Endodermal cell (in vitro differentiated cells): ENCODE results near the gene DNAJB9. TPM values are rescaled to one million over a fixed set of nuclear protein-coding genes. Genes with fewer than 3 reads are reported as not detected.
"Not testable (repeated sequence)": the region's sequence is repeated elsewhere in the genome, so short reads cannot be mapped to it uniquely, and the experiment has no call there.

Source experiments
- DNase-seq: peaks from one replicate; pipeline ENCODE4 v3.0.0-alpha.2; 2017
- H3K27ac ChIP-seq: 2 replicates; pipeline ENCODE4 v1.5.1; 2013; ENCODE audit warnings: mild to moderate bottlenecking, low read depth, low read length, moderate library complexity
- H3K27me3 ChIP-seq: 2 replicates; pipeline ENCODE4 v1.6.1; 2013; ENCODE audit warnings: mild to moderate bottlenecking, low read length, moderate library complexity; ENCODE audit not compliant: insufficient read depth, control insufficient read depth, poor library complexity, severe bottlenecking
- H3K36me3 ChIP-seq: 2 replicates; pipeline ENCODE4 v1.7.0; 2013; ENCODE audit warnings: mild to moderate bottlenecking, low read length, moderate library complexity; ENCODE audit not compliant: control insufficient read depth, insufficient read depth
- H3K4me1 ChIP-seq: one replicate; pipeline ENCODE4 v1.7.0; 2013; ENCODE audit warnings: low read length; ENCODE audit not compliant: control insufficient read depth, insufficient read depth
- H3K4me3 ChIP-seq: 2 replicates; pipeline ENCODE4 v1.5.1; 2013; ENCODE audit warnings: mild to moderate bottlenecking, low read length, moderate library complexity
- H3K9ac ChIP-seq: 2 replicates; pipeline ENCODE4 v1.6.1; 2013; ENCODE audit warnings: mild to moderate bottlenecking, low read length, moderate library complexity; ENCODE audit not compliant: poor library complexity, severe bottlenecking; ENCODE audit errors: extremely low read depth
- H3K9me3 ChIP-seq: 2 replicates; pipeline ENCODE4 v1.6.1; 2013; ENCODE audit warnings: mild to moderate bottlenecking, low read length, moderate library complexity; ENCODE audit not compliant: control insufficient read depth
- H3K27ac Mint-ChIP-seq: 2 replicates; pipeline ENCODE4 v1.8.0; 2020; ENCODE audit warnings: mixed read lengths
- H3K27me3 Mint-ChIP-seq: 2 replicates; pipeline ENCODE4 v1.8.0; 2021; ENCODE audit warnings: mild to moderate bottlenecking, mixed read lengths; ENCODE audit not compliant: insufficient read depth
- H3K36me3 Mint-ChIP-seq: 2 replicates; pipeline ENCODE4 v1.8.0; 2020; ENCODE audit warnings: low read depth, mixed read lengths
- H3K4me1 Mint-ChIP-seq: 2 replicates; pipeline ENCODE4 v1.8.0; 2020; ENCODE audit warnings: mixed read lengths
- H3K4me3 Mint-ChIP-seq: 2 replicates; pipeline ENCODE4 v1.8.0; 2020; ENCODE audit warnings: mild to moderate bottlenecking, moderate library complexity, mixed read lengths
- H3K9me3 Mint-ChIP-seq: 2 replicates; pipeline ENCODE4 v1.8.0; 2020; ENCODE audit warnings: mild to moderate bottlenecking, mixed read lengths
- WGBS, 2 experiments: methylation state at CpG; one replicate each; pipeline versions ENCODE4 v1.1.5 to v1.1.7; 2013; ENCODE audit warnings: missing lambda C conversion rate in 2 of 2, mixed read lengths in 1 of 2; ENCODE audit not compliant: insufficient coverage in 1 of 2, insufficient read length in 1 of 2; 5-methylcytosine and 5-hydroxymethylcytosine counted together
- total RNA-seq, 2 donors: library from RNA; stranded (reverse); fragmentation: NEBNext Ultra II Directional in 1 of 2; extraction: Animal tissue kit (Norgen Biotek cat#: 25700) in 1 of 2; gene quantifications; 2 replicates in 1 of 2; 3 replicates in 1 of 2; pipeline ENCODE4 v1.2.1, GENCODE V29; 2021
- TF ChIP-seq, protein P1 (sequence below): fragments of 200-600 bp; sonication (generic); conservative IDR thresholded peaks from 2 replicates; pipeline ENCODE4 v1.5.0; 2021; ENCODE audit warnings: antibody characterized with exemption, mild to moderate bottlenecking

Gene DNAJB9
- total RNA-seq, 2 donors from 2014 or later: 14.4 to 16.6 TPM

DNA sequence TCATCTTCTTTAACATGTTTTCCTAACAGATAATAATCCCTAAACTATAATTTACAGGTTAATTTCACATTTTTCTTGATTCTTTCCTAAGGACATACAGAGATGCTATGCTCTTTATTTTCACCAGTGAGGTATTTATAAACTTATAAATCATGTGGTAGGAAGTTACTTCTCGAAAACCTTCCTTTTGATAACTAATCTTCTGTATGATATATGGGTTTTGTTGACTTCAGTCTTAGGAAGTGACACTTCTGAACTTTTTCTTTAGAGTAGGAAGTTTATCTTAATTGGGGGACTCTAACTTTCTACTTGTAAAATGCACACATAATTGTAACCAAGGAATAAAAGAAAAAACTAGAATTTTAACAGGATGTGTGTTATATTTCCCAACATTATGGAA lies 33.9 kb upstream of the DNAJB9 start:
- no peaks in the 10 kb centered on the region for H3K27me3 ChIP-seq
- no peak overlapping the region for H3K4me3 Mint-ChIP-seq
- no peaks in the 10 kb centered on the region for H3K4me1 Mint-ChIP-seq
- no peak for DNase-seq
- no peak overlapping the region for H3K4me3 ChIP-seq
- no peak overlapping the region for H3K9ac ChIP-seq
- H3K27me3 Mint-ChIP-seq: no peaks in the 10 kb centered on the region
- H3K27ac ChIP-seq: no peak overlapping the region
- H3K4me1 ChIP-seq: no peaks in the 10 kb centered on the region
- H3K36me3 ChIP-seq: no peaks in the 10 kb centered on the region
- H3K27ac Mint-ChIP-seq: no peak overlapping the region
- no peaks in the 10 kb centered on the region for H3K9me3 ChIP-seq
- TF ChIP-seq, protein P1, sequence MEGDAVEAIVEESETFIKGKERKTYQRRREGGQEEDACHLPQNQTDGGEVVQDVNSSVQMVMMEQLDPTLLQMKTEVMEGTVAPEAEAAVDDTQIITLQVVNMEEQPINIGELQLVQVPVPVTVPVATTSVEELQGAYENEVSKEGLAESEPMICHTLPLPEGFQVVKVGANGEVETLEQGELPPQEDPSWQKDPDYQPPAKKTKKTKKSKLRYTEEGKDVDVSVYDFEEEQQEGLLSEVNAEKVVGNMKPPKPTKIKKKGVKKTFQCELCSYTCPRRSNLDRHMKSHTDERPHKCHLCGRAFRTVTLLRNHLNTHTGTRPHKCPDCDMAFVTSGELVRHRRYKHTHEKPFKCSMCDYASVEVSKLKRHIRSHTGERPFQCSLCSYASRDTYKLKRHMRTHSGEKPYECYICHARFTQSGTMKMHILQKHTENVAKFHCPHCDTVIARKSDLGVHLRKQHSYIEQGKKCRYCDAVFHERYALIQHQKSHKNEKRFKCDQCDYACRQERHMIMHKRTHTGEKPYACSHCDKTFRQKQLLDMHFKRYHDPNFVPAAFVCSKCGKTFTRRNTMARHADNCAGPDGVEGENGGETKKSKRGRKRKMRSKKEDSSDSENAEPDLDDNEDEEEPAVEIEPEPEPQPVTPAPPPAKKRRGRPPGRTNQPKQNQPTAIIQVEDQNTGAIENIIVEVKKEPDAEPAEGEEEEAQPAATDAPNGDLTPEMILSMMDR: no peak
- no peaks in the 10 kb centered on the region for H3K36me3 Mint-ChIP-seq
- no peaks in the 10 kb centered on the region for H3K9me3 Mint-ChIP-seq
- WGBS, 2 experiments: 100% methylated on average over 1 of the region's 1 CpG; no CpG with 5 or more reads in 1 of the 2 experiments

DNA sequence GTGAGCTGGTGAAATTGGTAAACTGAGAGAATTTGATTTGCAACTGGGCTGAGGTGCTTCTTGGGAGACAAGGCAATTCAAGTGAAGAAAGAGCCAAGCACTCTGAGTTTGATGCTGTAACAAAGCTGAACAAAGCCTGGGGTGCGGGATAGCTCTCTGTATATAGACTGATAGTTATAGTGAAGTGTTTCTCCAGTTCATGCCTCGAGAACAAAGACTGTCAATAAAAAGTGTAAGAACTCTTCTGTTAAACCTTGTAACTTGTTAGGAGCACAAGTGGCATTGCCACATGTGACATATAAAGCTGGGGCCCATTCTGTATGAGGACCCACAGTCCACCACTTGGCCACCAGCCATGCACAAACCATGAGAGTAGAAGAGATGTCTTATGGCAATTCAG lies 32.4 kb upstream of the DNAJB9 start:
- no peak overlapping the region for H3K27ac Mint-ChIP-seq
- WGBS, 2 experiments: 86 to 95% methylated on average over 2 of the region's 2 CpGs
- no peak overlapping the region for H3K9ac ChIP-seq
- no peak overlapping the region for H3K27ac ChIP-seq
- no peaks in the 10 kb centered on the region for H3K4me1 ChIP-seq
- H3K4me1 Mint-ChIP-seq: peaks cover 5% of the 10 kb centered on the region
- no peaks in the 10 kb centered on the region for H3K9me3 Mint-ChIP-seq
- H3K9me3 ChIP-seq: no peaks in the 10 kb centered on the region
- no peaks in the 10 kb centered on the region for H3K27me3 Mint-ChIP-seq
- no peaks in the 10 kb centered on the region for H3K36me3 Mint-ChIP-seq
- TF ChIP-seq, protein P1: no peak
- H3K36me3 ChIP-seq: no peaks in the 10 kb centered on the region
- H3K4me3 Mint-ChIP-seq: no peak overlapping the region
- DNase-seq: no peak
- no peak overlapping the region for H3K4me3 ChIP-seq
- no peaks in the 10 kb centered on the region for H3K27me3 ChIP-seq

DNA sequence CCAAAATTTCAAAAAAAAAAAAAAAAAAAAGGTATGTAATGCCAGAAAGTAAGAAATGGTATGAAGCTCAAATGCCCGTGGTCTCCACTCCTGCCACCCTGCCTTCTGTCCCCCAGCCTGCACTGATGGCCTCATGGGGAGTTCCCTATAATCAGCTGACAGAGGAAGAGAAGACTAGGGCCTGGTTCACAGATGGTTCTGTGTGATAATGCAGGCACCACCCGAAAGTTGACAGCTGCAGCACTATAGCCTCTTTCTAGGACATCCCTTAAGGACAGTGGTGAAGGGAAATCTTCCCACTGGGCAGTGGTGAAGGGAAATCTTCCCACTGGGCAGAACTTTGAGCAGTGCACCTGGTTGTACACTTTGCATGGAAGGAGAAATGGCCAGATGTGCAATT lies 31.4 kb upstream of the DNAJB9 start:
- H3K9me3 ChIP-seq, H3K27ac ChIP-seq, H3K36me3 Mint-ChIP-seq, H3K9me3 Mint-ChIP-seq, DNase-seq, H3K4me1 Mint-ChIP-seq, H3K27me3 ChIP-seq, H3K4me1 ChIP-seq, H3K27ac Mint-ChIP-seq, H3K27me3 Mint-ChIP-seq, H3K9ac ChIP-seq, H3K4me3 Mint-ChIP-seq, H3K36me3 ChIP-seq, H3K4me3 ChIP-seq: not testable (repeated sequence)
- 85 to 100% methylated on average over 1 to 2 of the region's 2 CpGs for WGBS, 2 experiments

DNA sequence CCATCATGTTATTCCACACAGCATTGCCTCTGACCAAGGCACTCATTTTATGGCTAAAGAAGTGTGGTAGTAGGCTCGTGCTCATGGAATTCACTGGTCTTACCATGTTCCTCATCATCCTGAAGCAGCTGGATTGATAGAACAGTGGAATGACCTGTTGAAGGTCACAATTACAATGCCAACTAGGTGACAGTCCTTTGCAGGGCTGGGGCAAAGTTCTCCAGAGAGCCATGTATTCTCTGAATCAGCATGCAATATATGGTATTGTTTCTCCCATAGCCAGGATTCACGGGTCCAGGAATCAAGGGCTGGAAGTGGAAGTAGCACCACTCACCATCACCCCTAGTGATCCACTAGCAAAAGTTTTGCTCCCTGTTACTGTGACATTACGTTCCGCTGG lies 31.0 kb upstream of the DNAJB9 start:
- H3K9me3 Mint-ChIP-seq, H3K36me3 Mint-ChIP-seq, H3K4me3 ChIP-seq, H3K27me3 Mint-ChIP-seq, H3K9ac ChIP-seq, H3K27ac Mint-ChIP-seq, H3K4me1 Mint-ChIP-seq, H3K27ac ChIP-seq, H3K36me3 ChIP-seq, H3K4me1 ChIP-seq, H3K4me3 Mint-ChIP-seq, DNase-seq, H3K27me3 ChIP-seq, H3K9me3 ChIP-seq: not testable (repeated sequence)
- 90 to 94% methylated on average over 3 to 4 of the region's 4 CpGs for whole genome bisulfite sequencing, 2 experiments
